HCT116 (cell line): ENCODE measurements around the gene ZDHHC9. TPM values are rescaled to one million over a fixed set of nuclear protein-coding genes. Genes with fewer than 3 reads are reported as not detected.

Experiments used
- ATAC-seq: fragments of 200-7000 bp; cut with Tn5 transposase; 2 replicates; pipeline ENCODE4 v1.9.1; 2020; ENCODE audit warnings: mild to moderate bottlenecking, moderate library complexity
- BruUV-seq: library from RNA; stranded (reverse); fragments of 400-500 nt; replicated peaks from 2 replicates; lab custom pipeline; 2021; lab: Mats Ljungman, UMichigan
- CTCF ChIA-PET: fragments of 300-600 bp; sonication (Branson Sonifier 250); formaldehyde crosslinking; loops from one replicate; lab custom pipeline; 2021; ENCODE audit warnings: antibody characterized with exemption; lab: Charles Lee
- POLR2A ChIA-PET: fragments of 300-600, 350-600 bp; sonication (Branson Sonifier 250); formaldehyde crosslinking; loops from one replicate; lab custom pipeline; 2021; ENCODE audit warnings: antibody characterized with exemption; lab: Charles Lee
- RAD21 ChIA-PET, 2 experiments: fragments of 300-600 bp; sonication (Branson Sonifier 250); formaldehyde crosslinking; loops; one replicate each; lab custom pipeline; 2023; ENCODE audit warnings: low total read pairs in 2 of 2; ENCODE audit not compliant: uncharacterized antibody in 2 of 2, unreplicated experiment in 2 of 2, low non-redundant PET in 1 of 2; lab: Charles Lee
- DNase-seq: peaks from one replicate; pipeline ENCODE4 v3.0.0-alpha.2; 2010; ENCODE audit warnings: low read depth, low spot score
- H2AFZ ChIP-seq: fragments of 200-600 bp; shearing (Covaris generic), sonication (generic); 2 replicates; pipeline ENCODE4 v1.6.1; 2017; ENCODE audit warnings: low read depth, mixed run types, mixed read lengths, antibody characterized with exemption, low read length; ENCODE audit not compliant: poor library complexity, severe bottlenecking
- H3K27ac ChIP-seq: 2 replicates; pipeline ENCODE4 v1.5.1; 2012; ENCODE audit warnings: low read depth, low read length
- H3K27me3 ChIP-seq: fragments of 200-600 bp; sonication (generic); 2 replicates; pipeline ENCODE4 v1.6.1; 2016; ENCODE audit warnings: mixed run types, low read length, mixed read lengths; ENCODE audit not compliant: insufficient read depth
- H3K36me3 ChIP-seq, 2 experiments: fragments of 200-500 bp in 1 of 2; fragments of 200-600 bp in 1 of 2; sonication (Bioruptor generic) in 1 of 2; sonication (generic) in 1 of 2; 2 replicates each; pipeline versions ENCODE4 v1.5.1 to v1.6.1; 2014 to 2016; ENCODE audit warnings: low read length in 2 of 2, inconsistent platforms in 1 of 2, mixed read lengths in 1 of 2, mixed run types in 1 of 2; ENCODE audit not compliant: insufficient read depth in 2 of 2, control insufficient read depth in 1 of 2
- H3K4me1 ChIP-seq, 2 experiments: fragments of 200-600 bp in 1 of 2; sonication (generic) in 1 of 2; 2 replicates each; pipeline versions ENCODE4 v1.5.1 to v1.6.1; 2012 to 2017; ENCODE audit warnings: low read length in 2 of 2, inconsistent platforms in 1 of 2, mild to moderate bottlenecking in 1 of 2, mixed read lengths in 1 of 2, mixed run types in 1 of 2, moderate library complexity in 1 of 2; ENCODE audit not compliant: insufficient read depth in 2 of 2, control insufficient read depth in 1 of 2
- H3K4me2 ChIP-seq: fragments of 200-600 bp; sonication (generic); 2 replicates; pipeline ENCODE4 v1.6.1; 2017; ENCODE audit warnings: mixed run types, low read length, mixed read lengths
- H3K4me3 ChIP-seq, 2 experiments: fragments of 200-600 bp in 1 of 2; sonication (generic) in 1 of 2; replicated peaks in 1 of 2; 2 replicates each; pipeline ENCODE4 v1.5.1; 2011 to 2016; ENCODE audit warnings: low read length in 2 of 2, control low read depth in 1 of 2, low read depth in 1 of 2, mild to moderate bottlenecking in 1 of 2, mixed read lengths in 1 of 2, mixed run types in 1 of 2
- H3K79me2 ChIP-seq: fragments of 200-600 bp; sonication (generic); 2 replicates; pipeline ENCODE4 v1.6.1; 2017; ENCODE audit warnings: mild to moderate bottlenecking, mixed run types, low read length, moderate library complexity, mixed read lengths; ENCODE audit not compliant: insufficient read depth
- H3K9ac ChIP-seq: fragments of 200-600 bp; sonication (generic); 2 replicates; pipeline ENCODE4 v1.6.1; 2016; ENCODE audit warnings: low read length, mixed read lengths
- H3K9me2 ChIP-seq: fragments of 200-600 bp; sonication (generic), shearing (Covaris generic); 2 replicates; pipeline ENCODE4 v1.6.1; 2017; ENCODE audit warnings: mixed run types, mild to moderate bottlenecking, moderate library complexity; ENCODE audit not compliant: insufficient read depth
- H3K9me3 ChIP-seq, 2 experiments: fragments of 200-500 bp in 1 of 2; fragments of 200-600 bp in 1 of 2; sonication (Bioruptor generic) in 1 of 2; sonication (generic) in 1 of 2; 2 replicates each; pipeline ENCODE4 v1.6.1; 2014 to 2017; ENCODE audit warnings: low read length in 2 of 2, mixed read lengths in 2 of 2, inconsistent platforms in 1 of 2, low read depth in 1 of 2, mild to moderate bottlenecking in 1 of 2, mixed run types in 1 of 2, moderate library complexity in 1 of 2; ENCODE audit not compliant: control insufficient read depth in 1 of 2, insufficient read depth in 1 of 2
- H4K20me1 ChIP-seq: fragments of 200-600 bp; sonication (generic), shearing (Covaris generic); 2 replicates; pipeline ENCODE4 v1.6.1; 2017; ENCODE audit warnings: mixed run types, mild to moderate bottlenecking, moderate library complexity; ENCODE audit not compliant: insufficient read depth
- CBX3 ChIP-seq: IDR thresholded peaks from 2 replicates; pipeline ENCODE4 v1.6.1; 2012; ENCODE audit warnings: low read depth
- CTCF ChIP-seq, 3 experiments: fragments of 200-600 bp in 1 of 3; sonication (generic) in 1 of 3; IDR thresholded peaks in 2 of 3; conservative IDR thresholded peaks in 1 of 3; 2 replicates each; pipeline ENCODE4 v1.5.1; 2012 to 2017; ENCODE audit warnings: low read depth in 2 of 3, low read length in 2 of 3, antibody characterized with exemption in 1 of 3, borderline replicate concordance in 1 of 3, control low read depth in 1 of 3, mild to moderate bottlenecking in 1 of 3, mixed read lengths in 1 of 3, mixed run types in 1 of 3, moderate library complexity in 1 of 3; ENCODE audit not compliant: insufficient read depth in 1 of 3
- MAX ChIP-seq: IDR thresholded peaks from 2 replicates; pipeline ENCODE4 v1.6.1; 2012
- REST ChIP-seq: IDR thresholded peaks from 2 replicates; pipeline ENCODE4 v1.6.1; 2012; ENCODE audit warnings: low read depth
- SRF ChIP-seq: IDR thresholded peaks from 2 replicates; pipeline ENCODE4 v1.6.1; 2012; ENCODE audit warnings: low read depth
- ZBTB33 ChIP-seq: IDR thresholded peaks from 2 replicates; pipeline ENCODE4 v1.6.1; 2011; ENCODE audit warnings: mild to moderate bottlenecking, low read length, moderate library complexity; ENCODE audit not compliant: insufficient replicate concordance; ENCODE audit errors: extremely low read depth
- ZFX ChIP-seq: fragments of 450-650 bp; IDR thresholded peaks from 2 replicates; pipeline ENCODE4 v1.6.1; 2017
- ZNF274 ChIP-seq: fragments of 200-500 bp; sonication (Bioruptor generic); IDR thresholded peaks from 2 replicates; pipeline ENCODE4 v1.6.1; 2014; ENCODE audit warnings: mild to moderate bottlenecking, low read depth, low read length, inconsistent platforms
- intact Hi-C: fragments of 100-400 bp; cut with micrococcal nuclease; formaldehyde crosslinking; loops from 2 replicates; pipeline ENCODE4 v1.10.0; 2022
- total RNA-seq: library from RNA; stranded (reverse); gene quantifications from one replicate; pipeline ENCODE4 v1.2.1, GENCODE V29; 2021; ENCODE audit not compliant: unreplicated experiment

Gene ZDHHC9
- total RNA-seq, 1 experiment from 2014 or later = 18.9 TPM

GRCh38 chrX:129781134-129781672 is 62.5 kb downstream of the ZDHHC9 start (continued):
- TF ChIP-seq REST = no peak
- no peak for TF ChIP-seq ZFX
- TF ChIP-seq ZBTB33 = no peak
- TF ChIP-seq SRF = no peak
- TF ChIP-seq MAX = no peak

- DNase-seq = no peak
- Histone ChIP-seq H3K4me1 (no peaks in the 10 kb centered on the region), H3K4me2 (no peak overlapping the region), H3K79me2 (no peaks in the 10 kb centered on the region), H2AFZ (no peak overlapping the region), H3K36me3 (no peaks in the 10 kb centered on the region), H3K27me3 (no peaks in the 10 kb centered on the region), H3K9me3 (no peaks in the 10 kb centered on the region), H4K20me1 (no peaks in the 10 kb centered on the region), H3K4me3 (no peak overlapping the region), H3K27ac (no peak overlapping the region), H3K9ac (no peak overlapping the region), H3K9me2 (no peaks in the 10 kb centered on the region)
- intact Hi-C loops = no loop called here
- ChIA-PET POLR2A (no interaction called here), RAD21 (no interaction called here), CTCF (no interaction called here)
- ATAC-seq = no peak
- TF ChIP-seq ZNF274 (no peak), CBX3 (no peak), CTCF (IDR thresholded peaks at IDR 0.05 in 2 of 3, conservative IDR thresholded peaks at IDR 0.05 in 1 of 3; ENCODE audit: borderline replicate concordance in 1 of 3, insufficient read depth in 1 of 3, low read depth in 2 of 3, low read length in 2 of 3) (no peak)
- BruUV-seq = no TSS peak
These were observed 63.1 kb downstream of the ZDHHC9 start for GRCh38 chrX:129780441-129781105.
